Measurements from ENCODE around the gene APOBEC2.
A peak's percentile ranks its signal among the peaks of the same experiment; 100 is the strongest.

Gene APOBEC2

DNA sequence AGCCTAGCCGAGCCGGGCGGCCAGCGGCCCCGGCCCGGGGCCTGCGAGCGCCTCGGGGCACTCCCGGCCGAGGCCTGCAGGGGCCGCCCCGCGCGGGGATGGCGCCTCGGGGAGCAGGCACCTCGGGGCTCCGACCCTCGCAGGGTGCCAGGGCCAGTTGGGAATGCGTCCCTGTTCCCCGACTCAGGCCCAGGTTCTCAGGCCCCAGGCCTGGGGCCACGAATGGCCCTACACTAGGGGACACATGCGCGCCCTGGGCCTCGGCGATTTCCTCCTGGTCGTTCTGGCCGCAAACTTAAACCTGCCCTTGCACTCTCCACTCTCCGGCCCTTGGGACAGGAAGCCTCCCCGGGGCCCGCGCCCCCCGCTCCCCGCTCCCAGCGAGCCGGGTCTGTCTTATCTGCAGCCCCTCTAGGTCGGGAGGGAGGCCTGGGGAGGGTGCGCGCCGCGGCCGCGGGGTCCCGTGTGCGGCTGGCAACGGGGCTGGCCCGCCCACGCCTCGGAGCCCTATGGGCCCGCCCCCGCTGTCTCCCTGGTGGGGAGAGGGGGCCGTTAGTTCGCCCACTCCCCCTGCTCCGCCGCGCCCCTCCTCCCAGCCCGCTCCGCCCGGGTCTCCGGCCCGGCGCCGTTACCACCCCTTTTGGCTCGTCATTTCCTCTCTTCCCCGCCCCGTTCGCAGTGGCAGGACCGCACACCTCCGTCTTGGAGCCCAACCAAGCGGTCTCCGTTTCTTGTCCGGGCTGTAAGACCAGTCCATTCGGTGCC, 20.4 kb downstream of the APOBEC2 start:
- Histone ChIP-seq H3K9ac (ENCODE audit: low read length) (peak overlapping the region; percentile 97), H3K27ac (ENCODE audit: low read length) (peak overlapping the region; percentile 92), H2AFZ (ENCODE audit: low read depth, low read length) (no peak overlapping the region), H3K36me3 (replicated peaks; ENCODE audit: low read depth, low read length) (peaks cover 9% of the 10 kb centered on the region), H3K4me1 (ENCODE audit: low read length) (peaks cover 31% of the 10 kb centered on the region), H3K4me2 (ENCODE audit: low read length) (peak overlapping the region; percentile 96), H4K20me1 (ENCODE audit: insufficient read depth, low read length) (peaks cover 37% of the 10 kb centered on the region), H3K9me3 (ENCODE audit: insufficient read depth, low read length) (no peaks in the 10 kb centered on the region), H3K27me3 (ENCODE audit: low read depth, low read length) (no peaks in the 10 kb centered on the region), H3K79me2 (ENCODE audit: low read length) (peaks cover 63% of the 10 kb centered on the region), H3K4me3 (ENCODE audit: low read length) (peak overlapping the region; percentile 77)
- no peak for TF ChIP-seq EZH2phosphoT487 (IDR thresholded peaks at IDR 0.05; ENCODE audit: low read depth)
- TF ChIP-seq, protein P1, sequence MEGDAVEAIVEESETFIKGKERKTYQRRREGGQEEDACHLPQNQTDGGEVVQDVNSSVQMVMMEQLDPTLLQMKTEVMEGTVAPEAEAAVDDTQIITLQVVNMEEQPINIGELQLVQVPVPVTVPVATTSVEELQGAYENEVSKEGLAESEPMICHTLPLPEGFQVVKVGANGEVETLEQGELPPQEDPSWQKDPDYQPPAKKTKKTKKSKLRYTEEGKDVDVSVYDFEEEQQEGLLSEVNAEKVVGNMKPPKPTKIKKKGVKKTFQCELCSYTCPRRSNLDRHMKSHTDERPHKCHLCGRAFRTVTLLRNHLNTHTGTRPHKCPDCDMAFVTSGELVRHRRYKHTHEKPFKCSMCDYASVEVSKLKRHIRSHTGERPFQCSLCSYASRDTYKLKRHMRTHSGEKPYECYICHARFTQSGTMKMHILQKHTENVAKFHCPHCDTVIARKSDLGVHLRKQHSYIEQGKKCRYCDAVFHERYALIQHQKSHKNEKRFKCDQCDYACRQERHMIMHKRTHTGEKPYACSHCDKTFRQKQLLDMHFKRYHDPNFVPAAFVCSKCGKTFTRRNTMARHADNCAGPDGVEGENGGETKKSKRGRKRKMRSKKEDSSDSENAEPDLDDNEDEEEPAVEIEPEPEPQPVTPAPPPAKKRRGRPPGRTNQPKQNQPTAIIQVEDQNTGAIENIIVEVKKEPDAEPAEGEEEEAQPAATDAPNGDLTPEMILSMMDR (IDR thresholded peaks at IDR 0.05; ENCODE audit: low read depth, low read length) = no peak

DNA sequence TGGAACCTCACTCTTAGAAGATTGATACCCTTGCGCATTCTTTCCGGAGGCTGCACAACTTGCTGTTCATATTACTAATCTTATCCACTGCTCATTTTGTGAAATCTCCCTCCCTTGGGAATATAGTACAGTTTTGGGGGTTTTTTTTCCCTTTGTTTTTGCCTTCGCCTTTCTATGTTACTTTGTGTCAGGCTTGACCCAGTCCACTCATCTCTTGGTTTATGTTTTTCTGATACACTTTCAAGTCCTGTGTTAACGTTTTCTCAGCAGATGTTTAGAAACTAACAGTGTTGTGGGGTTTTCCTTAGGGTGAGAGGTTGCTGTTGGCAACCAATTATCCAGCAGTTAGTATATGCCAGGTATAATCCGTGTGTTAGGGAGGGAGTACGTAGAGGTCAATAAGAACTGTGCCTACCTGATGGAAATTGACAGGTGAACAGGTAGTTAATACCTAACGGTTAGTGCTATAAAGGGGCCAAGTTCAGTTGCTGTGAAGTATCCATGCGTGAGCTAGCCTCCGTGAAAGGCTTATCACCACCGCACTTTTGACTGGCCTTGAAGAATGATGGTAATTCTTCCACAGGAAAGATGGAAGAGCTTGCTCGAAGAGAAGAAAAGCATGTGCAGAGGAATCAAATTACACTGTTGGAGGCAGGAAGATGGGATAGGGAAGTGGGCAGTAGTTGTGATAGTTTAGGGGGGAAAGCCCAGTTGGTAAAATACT, 21.1 kb downstream of the APOBEC2 start:
- H3K4me3 ChIP-seq (ENCODE audit: low read length) = peak overlapping the region; percentile 77
- peaks cover 16% of the 10 kb centered on the region for H3K36me3 ChIP-seq (replicated peaks; ENCODE audit: low read depth, low read length)
- H2AFZ ChIP-seq (ENCODE audit: low read depth, low read length) = no peak overlapping the region
- peaks cover 70% of the 10 kb centered on the region for H3K79me2 ChIP-seq (ENCODE audit: low read length)
- H3K9me3 ChIP-seq (ENCODE audit: insufficient read depth, low read length) = no peaks in the 10 kb centered on the region
- peaks cover 37% of the 10 kb centered on the region for H4K20me1 ChIP-seq (ENCODE audit: insufficient read depth, low read length)
- H3K27me3 ChIP-seq (ENCODE audit: low read depth, low read length) = no peaks in the 10 kb centered on the region
- peak overlapping the region; percentile 97 for H3K9ac ChIP-seq (ENCODE audit: low read length)
- no peak for TF ChIP-seq EZH2phosphoT487 (IDR thresholded peaks at IDR 0.05; ENCODE audit: low read depth)
- TF ChIP-seq, protein P1 (IDR thresholded peaks at IDR 0.05; ENCODE audit: low read depth, low read length) = no peak
- peaks cover 31% of the 10 kb centered on the region for H3K4me1 ChIP-seq (ENCODE audit: low read length)
- H3K27ac ChIP-seq (ENCODE audit: low read length) = peak overlapping the region; percentile 92
- H3K4me2 ChIP-seq (ENCODE audit: low read length) = peak overlapping the region; percentile 96

DNA sequence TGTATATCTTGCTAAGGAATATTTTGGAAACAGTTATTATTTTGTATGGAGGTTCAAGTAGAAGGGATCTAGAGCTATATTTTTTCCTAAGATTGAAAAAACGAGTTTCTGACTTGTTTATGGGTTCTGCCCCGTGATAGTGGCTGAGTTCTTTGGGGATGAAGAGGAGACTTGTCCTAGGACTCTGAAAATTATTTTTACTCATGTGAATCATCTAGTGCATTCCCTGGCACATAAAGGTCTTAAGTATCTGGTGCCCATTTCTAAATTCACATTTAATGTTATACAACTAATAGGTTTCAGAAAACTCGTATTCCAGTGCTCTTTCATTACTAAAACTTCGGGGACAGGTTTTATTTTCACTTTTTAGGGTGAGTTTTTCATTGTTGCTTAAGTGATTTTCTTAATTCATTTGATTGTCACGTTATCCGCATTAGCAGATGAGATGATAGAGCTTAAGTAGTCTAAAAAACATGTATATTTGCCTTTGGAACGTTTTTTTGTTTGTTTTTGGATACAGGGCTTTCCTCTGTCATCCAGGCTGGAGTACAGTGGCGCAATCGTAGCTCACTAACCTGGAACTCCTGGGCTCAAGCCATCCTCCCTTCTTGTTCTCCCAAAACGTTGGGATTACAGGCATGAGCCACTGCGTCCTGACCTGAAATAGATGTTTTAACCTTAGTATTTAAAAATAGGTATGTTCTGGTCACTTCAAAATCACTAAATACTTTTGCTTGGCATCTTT, 21.9 kb downstream of the APOBEC2 start:
- Histone ChIP-seq H3K4me1 (ENCODE audit: low read length) (peaks cover 31% of the 10 kb centered on the region), H3K4me2 (ENCODE audit: low read length) (peak overlapping the region; percentile 96), H4K20me1 (ENCODE audit: insufficient read depth, low read length) (peaks cover 37% of the 10 kb centered on the region), H3K4me3 (ENCODE audit: low read length) (peak overlapping the region; percentile 77), H3K36me3 (replicated peaks; ENCODE audit: low read depth, low read length) (peaks cover 19% of the 10 kb centered on the region), H3K9me3 (ENCODE audit: insufficient read depth, low read length) (no peaks in the 10 kb centered on the region), H3K9ac (ENCODE audit: low read length) (peak overlapping the region; percentile 97; the same call in 1 of the 2 replicates), H2AFZ (ENCODE audit: low read depth, low read length) (no peak overlapping the region), H3K27ac (ENCODE audit: low read length) (peak overlapping the region; percentile 92; the same call in 1 of the 2 replicates), H3K79me2 (ENCODE audit: low read length) (peaks cover 77% of the 10 kb centered on the region), H3K27me3 (ENCODE audit: low read depth, low read length) (no peaks in the 10 kb centered on the region)
- TF ChIP-seq, protein P1 (IDR thresholded peaks at IDR 0.05; ENCODE audit: low read depth, low read length) = no peak
- TF ChIP-seq EZH2phosphoT487 (IDR thresholded peaks at IDR 0.05; ENCODE audit: low read depth) = no peak

Data from OCI-LY3 (cell line).